GF-D8 (cell line): Measurements from ENCODE around the gene RPN2.

Experiments
- DNase-seq: peaks from one replicate; lab custom pipeline; 2025; lab: John Stamatoyannopoulos, UW

Gene RPN2

DNA sequence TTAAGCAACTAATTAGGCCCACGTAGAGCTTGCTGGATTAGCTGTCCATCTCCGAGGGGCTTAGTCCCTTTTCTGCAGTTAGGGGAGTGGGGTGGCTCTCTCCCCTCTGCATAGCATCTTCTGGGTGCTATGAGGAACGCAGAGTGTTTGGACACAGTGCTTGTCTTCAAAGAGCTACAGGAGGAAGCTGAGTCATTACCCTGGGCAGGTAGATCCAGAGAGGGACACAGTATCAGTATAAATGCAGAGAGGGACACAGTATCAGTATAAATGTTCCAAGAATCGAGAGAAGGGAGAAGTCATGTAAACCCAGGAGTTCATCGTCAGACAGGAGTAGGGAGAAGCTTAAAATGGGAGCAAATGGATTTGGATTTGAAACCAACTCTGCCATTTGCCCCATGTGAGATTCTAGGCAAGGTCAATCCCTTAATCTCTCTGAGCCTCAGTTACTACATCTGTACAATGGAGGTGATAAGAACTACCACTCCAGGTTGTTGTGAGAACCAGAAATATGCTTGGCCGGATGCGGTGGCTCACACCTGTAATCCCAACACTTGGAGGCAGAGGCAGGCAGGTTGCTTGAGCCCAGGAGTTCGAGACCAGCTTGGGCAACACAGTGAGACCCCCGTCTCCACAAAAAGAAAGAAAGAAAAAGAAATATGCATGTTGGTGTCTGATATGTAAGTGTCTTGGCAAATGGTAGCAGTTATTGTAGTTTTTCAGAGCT, 88.0 kb downstream of the RPN2 start:
- DNase-seq, result no peak

DNA sequence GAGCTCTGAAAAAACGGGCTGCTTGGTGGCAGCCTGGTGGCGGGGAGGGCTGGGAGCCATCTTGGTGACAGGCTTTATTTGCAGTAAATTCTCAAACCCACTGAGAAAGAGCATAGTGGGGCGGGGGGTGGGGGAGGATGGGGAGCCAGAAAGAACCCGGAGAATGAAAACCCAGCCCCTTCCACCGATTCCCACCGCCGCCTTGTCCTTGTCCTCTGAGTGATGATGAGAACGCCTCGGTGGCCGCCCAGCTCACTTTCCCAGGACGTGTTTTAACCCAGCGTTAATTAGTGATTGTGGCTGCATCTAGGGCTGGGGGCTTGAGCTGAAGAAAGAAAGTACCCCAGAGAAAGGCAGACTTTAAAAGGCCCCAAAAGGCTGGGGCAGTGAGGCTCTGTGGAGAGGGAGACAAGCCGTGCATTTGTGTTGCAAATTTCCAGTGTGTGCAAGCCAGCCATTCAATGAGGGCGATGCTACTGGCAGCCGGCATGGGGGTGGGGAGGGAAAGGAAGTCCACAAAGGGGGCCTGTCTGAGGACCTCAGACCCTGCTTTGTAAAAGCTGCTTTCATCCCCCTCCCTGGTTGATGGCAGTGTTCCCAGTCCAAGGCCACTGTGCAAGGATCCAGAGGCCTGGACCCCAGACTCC, 88.7 kb downstream of the RPN2 start:
- DNase-seq, result no peak

DNA sequence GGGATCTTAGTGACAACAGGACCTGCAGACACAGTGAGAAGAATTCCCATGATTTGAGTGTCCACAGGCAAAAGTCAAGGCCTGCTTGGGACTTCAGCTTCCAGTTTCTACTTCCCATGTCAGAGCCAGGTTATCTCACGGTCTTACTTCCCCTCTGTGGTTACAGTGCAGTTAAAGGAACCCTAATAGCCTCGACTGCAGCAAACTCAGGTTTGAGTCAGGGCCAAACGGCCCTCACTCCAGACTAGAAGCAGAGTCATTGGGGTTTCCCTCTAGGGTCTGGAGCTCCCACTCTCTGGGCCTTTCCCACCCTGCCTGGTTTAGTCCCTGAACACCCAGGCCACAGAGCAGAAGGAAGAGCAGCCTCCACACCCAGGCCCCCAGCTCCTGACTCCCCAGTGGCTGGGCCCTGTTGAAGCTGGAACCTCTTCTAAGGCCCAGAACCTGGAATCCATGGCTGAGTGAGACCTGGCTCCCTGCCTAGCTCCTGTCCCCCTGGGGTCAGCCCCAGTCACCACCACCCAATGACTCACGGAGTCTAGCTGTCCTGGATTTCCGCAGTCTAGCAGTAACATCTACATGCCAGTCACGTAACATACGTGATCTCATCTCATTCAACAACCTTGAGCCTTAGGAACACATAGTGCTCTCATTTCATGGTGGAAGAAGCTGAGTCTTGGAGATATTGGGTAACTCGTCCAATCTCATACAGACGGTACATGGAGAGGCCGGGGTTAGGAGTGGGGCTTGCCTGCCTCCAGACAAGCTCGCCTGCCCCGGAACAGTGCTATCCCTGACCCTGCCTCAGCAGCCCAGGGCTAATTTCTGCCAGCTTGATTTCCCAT, 91.7 kb downstream of the RPN2 start:
- peak; percentile 69 for DNase-seq

DNA sequence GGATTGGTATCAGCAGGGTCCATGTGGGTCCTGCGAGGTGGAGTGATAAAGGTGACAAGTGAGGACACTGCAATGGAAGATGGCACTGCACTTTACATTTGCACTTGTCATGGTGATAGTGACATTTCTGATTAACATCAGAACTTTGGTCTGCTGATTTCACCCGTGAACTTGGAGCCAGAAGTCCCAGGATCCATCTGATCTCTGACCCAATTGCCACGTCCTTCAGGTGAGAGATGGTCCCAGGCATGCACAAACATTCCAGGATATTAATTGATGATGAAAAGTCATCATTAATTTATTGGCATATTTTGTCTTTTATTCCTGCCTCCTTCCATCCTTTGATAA, 92.3 kb downstream of the RPN2 start:
- no peak for DNase-seq

DNA sequence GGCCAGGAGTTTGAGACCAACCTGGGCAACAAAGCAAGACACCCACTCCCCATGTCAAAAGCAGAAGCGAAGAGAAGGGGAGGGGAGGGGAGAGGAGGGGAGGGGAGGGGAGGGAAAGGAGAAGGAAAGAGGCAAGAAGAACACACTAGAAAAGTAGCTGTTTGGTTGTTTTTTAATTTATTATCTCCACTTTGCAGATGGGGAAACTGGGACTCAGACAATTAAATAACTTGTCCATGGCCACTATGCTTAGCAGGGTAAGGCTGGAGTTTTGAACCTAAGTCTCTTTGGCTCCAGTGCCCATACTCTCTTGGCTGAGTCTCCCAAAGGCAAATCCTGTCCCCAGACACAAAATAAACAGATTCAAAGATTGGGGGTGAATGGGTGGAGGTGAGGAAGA, 94.9 kb downstream of the RPN2 start:
- DNase-seq, result no peak

DNA sequence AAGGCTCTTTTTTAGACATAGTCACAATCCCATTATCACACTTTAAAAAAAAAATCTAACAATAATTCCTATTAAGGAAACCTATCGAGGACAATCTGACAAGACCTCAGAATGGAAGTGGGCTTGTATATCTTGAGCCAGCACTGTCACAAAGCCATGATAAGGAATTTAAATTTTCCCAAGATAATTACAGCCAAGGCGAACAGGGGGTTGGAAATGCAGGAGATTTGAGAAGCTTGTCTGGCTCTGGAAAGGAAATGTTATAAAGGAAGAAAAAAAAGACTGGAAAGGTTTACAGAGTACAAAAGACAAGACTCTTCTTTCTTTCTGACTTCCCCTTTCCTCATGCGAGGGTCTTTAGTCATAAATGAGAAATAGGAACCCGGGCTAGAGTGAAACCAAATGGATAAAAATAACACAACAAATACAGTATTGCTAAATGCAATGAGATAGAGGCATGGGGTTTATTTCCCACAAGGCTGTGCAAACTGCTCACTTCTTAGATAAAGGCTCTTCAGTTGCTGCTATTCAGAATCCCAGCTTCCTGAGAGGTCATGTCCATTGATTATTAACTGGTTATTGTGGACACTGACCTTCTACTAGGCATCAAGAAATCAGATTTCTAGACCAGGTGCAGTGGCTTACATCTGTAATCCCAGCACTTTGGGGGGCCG, 95.9 kb downstream of the RPN2 start:
- peak; percentile 4 for DNase-seq

DNA sequence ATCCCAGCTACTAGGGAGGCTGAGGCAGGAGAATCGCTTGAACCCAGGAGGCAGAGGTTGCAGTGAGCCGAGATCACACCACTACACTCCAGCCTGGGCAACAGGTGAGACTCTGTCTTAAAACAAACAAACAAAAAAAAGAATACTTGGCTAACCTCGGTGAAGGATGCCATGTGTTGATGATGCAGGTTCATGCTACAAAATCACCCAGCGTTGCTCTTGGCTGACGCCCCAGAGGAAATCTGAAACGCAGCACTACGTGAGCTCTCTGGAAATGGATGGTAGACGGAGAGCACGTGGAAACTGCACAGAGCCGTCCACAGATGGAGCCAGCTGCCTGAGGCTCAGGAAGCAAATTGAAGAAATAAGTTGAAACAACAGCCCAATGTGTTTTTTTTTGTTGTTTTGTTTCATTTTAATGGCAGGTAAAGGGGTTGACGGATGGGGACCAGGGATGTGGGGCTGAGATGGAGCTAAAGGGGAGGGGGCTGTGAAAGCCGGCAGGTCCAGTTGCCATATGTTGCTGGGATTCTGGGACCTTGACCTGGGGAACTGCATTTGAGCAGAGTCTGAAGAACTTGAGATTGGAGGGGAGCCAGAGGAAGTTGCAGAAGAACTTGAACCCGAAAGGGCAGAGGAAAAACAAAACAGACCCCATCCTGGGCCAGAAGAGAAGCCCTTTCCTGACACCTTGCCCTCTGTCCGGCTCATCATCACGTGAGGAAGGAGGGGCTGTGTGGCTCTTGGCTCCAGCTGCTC, 97.5 kb downstream of the RPN2 start:
- DNase-seq, result peak; percentile 26

DNA sequence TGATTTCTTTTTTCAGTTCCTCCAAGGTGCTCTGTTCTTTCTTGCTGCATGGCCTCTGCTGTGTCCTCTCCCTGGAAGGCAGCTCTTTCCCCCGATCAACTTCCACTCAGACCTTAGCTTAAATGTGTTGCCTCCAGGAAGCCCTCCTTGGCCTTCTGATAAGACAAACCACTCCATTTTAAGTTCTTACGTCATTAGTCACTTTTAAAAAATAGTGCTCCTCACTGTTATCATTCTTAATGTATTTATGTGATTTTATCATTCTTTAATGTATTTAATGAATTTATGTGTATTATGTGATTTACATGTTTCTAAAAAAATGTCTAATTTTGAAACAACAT, 98.1 kb downstream of the RPN2 start:
- DNase-seq, result no peak

DNA sequence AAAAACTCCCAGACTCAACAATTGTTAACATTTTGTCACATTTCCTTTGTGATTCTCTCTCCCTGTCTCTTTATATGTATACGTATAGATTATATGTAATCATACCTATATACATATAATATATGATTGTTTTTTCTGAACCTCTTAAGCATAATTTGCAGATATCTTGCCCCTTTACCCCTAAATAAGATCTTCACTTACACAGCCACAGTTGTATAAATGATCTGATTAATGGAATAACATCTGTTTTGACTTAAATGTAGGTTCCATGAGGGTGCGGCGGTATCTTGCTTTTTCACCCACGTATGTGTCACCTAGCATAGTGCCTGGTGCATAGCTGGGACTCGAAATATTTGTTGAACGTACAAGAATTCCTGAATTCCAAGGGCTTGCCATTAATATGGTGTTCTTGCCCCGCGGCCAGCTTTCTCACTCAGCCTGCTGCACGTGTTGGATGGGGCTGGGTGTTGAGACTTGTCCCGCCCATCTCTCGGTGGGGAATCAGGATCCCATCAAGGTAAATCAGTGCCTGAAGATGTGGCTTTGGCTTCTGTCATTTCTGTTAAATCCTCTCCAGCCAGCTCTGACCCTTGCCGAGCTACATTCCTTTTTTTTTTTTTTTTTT, 99.9 kb downstream of the RPN2 start:
- DNase-seq, result no peak

DNA sequence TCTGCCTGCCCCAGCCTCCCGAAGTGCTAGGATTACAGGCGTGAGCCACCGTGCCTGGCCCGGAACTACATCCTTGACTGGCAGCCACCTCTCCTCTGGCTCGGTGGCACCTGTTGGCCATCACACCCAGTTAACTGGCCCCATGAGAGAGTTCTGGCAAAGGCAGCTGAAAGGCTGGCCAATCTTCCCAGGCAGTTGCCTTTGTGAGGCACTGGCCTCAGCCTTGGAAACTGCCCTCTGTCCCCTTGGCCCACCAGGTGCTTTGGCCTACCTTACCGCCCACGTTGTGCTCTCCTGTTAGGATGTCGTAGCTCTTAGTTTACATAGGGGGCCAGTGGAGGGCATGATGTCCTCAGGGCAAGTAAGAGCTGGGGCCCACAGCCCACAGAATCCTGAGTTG, 100.7 kb downstream of the RPN2 start:
- no peak for DNase-seq

DNA sequence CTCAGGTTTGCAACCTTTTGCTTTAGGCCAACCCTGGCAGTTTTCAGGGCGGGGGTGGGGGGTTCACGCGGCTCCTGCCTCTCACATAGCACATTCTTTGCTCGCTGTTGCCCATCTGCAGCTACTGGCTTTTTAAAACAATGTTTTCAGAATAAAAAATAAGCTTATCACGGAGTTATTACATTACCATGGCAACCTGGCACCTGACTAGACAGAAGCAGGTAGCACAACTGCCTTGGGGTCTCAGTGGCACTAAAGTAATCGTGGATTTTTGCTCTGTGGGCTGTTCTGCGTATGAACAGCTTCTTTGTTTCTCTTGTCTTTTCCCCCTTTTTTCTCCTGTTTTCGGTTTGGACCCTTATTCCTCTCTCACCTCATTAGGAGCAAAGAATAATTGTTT, 101.3 kb downstream of the RPN2 start:
- no peak for DNase-seq

DNA sequence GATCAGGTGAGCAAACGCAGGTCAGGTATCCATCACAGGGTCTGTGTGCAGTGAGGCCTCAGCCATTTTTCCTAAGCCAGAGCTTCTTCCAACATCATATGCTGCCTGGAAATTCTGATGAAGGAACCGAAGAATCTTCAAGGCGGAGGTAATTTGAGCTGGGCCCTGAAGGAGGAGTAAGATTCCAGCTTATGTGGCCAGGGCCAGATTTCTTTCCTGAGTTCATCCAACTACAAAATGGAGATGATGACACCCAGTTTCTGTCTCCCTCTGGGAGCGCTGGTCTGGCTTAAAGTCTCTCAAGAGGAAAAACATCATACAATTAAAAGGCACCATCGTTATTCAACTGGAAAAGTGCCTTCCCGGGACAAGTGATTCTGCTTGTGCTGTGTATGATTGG, 103.4 kb downstream of the RPN2 start:
- no peak for DNase-seq

DNA sequence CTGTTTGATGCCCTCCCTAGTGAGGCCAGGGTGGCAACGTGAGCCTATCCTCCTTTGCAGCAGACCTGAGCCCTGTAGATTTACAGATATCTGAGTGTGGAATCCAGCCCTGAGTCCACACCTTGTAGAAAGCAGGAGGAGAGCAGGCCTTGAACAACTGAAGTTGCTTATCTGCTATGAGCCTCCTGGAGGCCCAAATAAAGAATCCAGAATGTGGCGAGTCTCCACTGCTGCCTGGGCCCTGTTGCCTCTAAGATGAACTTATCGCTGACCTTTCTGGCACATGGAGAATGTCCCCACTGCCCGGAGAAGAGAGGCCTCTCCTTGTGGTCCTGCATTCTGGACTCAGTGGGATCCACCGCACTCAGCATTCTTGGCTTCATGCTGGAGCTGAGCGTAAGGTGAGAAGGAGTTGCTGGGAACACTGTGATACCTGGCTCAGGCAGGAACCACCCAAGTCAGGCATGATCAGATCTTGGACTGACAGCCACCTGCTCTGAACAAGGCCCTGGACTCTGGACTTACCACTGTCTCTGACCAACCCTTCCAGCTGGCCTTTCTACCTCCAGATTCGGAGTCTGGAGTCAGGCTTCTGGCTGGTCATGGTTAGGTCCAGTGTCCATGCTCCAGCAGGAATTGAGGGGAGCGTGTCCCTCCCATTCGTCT, 104.5 kb downstream of the RPN2 start:
- DNase-seq, result no peak

DNA sequence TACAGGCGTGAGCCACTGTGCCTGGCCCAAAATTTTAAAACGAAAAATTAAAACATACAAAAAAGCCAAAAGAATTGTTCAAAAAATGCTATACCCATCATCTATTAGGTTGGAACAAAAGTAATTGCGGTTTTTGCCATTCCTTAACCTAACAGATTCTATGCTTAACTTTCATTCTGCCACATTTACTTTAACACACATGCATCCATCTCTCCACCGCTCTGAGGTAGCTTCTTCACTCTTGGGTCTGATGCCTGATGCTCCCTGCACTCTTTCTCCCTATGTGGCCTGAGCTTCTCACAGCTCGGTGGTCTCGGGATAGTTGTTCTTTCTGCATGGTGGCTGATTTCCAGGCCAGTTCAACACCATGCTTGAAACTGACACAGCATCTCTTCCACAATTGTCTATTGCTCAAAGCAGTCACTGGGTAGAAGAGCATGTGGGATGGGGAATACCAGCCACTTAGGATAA, 105.6 kb downstream of the RPN2 start:
- no peak for DNase-seq

DNA sequence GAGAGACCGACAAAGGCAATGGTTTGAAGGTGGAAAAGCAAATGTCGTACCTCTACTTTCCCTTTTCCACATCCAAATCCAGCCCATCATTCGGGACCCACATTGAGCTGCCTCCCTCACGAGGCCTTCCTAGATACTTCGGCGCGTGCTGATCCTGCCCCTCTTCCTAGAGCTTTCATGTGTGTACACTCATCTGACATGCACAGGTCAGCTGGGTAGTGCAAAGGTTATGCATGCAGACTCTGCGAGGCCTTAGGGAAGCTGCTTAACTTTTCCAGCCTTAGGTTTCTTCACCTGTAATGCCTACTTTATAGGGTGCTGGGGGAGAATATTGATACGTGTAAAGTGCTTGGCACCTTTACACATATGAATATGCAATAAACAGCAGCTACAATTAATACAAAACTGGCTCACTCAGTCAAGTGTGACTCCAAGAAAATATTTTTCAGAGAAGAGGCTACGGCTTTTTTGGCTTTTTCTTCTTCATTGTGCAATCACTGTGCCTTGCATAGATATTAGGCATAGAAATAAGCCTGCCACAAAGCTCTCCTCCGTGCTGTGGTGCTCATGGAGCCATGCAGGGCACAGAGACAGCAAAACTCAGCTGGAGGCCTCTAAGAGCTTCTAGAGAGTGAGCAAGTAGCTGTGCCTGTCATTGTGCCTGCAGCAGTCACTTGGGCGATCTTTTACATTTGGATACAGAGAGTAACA, 106.7 kb downstream of the RPN2 start:
- no peak for DNase-seq

DNA sequence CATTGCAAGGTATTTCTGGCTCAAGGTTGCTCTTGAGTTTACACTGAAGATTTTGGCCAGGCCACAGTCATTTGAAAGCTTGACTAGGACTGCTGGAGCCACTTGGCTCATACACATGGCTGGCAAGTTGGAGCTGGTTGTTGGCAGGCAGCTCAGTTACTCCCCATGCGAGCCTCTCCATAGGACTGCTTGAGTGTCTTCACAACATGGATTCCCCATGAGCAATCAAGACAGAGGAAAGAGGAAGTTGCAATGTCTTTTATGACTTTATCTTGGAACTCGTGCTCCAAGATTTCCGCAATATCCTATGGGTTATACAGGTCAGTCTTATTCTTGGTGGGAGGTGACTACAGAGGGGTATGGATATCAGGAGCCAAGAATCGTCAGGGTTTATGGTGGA, 109.0 kb downstream of the RPN2 start:
- DNase-seq, result peak; percentile 44

DNA sequence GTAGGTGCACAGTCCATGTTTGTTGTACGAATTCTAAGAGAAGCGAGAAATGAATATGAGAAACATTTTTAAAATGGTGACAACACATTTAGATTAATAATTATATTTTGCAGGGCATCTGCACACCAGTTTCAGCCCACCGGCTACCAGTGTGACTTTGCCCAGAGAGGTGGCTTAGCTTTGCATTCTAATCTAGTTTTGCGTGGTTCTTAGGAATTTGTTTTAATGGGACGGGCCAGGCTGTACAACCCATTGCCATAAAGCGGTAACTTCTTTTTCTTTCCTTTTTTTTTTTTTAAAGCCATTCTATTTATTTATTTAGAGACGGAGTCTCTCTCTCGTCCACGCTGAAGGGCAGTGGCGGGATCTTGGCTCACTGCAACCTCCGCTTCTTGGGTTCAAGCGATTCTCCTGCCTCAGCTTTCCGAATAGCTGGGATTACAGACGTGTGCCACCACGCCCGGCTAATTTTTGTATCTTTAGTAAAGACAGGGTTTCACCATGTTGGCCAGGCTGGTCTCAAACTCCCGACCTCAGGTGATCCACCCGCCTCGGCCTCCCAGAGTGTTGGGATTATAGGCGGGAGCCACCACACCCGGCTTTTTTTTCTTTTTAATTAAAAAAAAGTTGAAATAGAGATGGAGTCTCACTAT, 111.2 kb downstream of the RPN2 start:
- DNase-seq, result no peak
